ENCODE measurements around the gene SLC39A11.

Gene SLC39A11

DNA sequence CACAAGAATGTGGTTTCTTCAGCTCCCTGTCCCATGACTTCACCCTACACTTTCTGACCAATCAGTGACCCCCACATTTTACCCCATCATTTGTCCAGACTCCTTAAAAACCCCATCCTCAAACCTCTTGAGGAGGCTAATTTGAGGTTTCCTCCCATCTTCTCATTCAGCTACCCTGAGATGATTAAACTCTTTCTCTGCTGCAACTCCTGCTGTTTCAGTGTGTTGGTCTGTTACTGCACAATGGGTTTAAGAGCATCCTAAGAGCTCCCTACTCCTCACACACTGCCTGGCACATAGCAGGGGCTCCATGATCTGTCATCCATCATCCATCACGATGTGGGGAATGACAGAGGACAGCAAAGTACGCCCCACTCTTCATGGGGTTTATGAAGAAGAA is 212.6 kb downstream of the SLC39A11 start:
- DNase-seq (ENCODE audit: low spot score) = no peak
- TF ChIP-seq, protein P1, sequence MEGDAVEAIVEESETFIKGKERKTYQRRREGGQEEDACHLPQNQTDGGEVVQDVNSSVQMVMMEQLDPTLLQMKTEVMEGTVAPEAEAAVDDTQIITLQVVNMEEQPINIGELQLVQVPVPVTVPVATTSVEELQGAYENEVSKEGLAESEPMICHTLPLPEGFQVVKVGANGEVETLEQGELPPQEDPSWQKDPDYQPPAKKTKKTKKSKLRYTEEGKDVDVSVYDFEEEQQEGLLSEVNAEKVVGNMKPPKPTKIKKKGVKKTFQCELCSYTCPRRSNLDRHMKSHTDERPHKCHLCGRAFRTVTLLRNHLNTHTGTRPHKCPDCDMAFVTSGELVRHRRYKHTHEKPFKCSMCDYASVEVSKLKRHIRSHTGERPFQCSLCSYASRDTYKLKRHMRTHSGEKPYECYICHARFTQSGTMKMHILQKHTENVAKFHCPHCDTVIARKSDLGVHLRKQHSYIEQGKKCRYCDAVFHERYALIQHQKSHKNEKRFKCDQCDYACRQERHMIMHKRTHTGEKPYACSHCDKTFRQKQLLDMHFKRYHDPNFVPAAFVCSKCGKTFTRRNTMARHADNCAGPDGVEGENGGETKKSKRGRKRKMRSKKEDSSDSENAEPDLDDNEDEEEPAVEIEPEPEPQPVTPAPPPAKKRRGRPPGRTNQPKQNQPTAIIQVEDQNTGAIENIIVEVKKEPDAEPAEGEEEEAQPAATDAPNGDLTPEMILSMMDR (IDR thresholded peaks at IDR 0.05; ENCODE audit: extremely low read depth, insufficient read depth, missing control alignments) = no peak
- in situ Hi-C loops (cut with MboI; ENCODE audit: low pct_unique_long_range_greater_than_20kb, low sequenced_read_pairs, unreplicated experiment) = no loop called here

DNA sequence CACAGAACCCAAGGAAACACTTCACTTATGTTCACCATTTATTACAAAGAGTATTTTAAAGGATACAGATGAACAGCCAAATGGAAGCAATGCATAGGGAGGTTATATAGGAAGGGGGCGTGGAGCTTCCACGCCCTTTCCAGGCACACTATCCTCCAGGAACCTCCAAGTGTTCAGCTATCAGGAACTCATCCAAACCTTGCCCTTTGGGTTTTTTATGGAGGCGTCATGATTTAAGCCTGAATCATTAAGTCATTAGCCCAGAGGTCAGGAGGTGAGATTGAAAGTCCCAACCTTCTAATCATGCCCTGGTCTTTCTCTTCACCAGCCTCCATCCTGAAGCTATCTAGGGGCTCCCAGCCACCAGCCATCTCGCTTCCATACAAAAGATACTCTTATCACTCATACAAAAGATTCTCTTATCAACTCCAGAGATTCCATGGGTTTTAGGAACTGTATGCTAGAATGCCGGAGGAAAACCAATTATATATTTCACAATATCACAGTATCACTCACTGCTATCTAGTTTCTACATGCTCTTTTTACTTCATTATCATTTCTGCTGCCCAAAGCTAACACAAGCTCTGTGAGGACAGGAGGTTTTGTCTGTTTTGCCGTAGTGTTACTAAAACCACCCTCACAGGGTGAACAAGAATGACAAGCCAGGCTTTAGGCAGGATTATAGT is 213.4 kb downstream of the SLC39A11 start:
- TF ChIP-seq, protein P1 (IDR thresholded peaks at IDR 0.05; ENCODE audit: extremely low read depth, insufficient read depth, missing control alignments) = no peak
- in situ Hi-C loops (cut with MboI; ENCODE audit: low pct_unique_long_range_greater_than_20kb, low sequenced_read_pairs, unreplicated experiment) = no loop called here
- DNase-seq (ENCODE audit: low spot score) = no peak

DNA sequence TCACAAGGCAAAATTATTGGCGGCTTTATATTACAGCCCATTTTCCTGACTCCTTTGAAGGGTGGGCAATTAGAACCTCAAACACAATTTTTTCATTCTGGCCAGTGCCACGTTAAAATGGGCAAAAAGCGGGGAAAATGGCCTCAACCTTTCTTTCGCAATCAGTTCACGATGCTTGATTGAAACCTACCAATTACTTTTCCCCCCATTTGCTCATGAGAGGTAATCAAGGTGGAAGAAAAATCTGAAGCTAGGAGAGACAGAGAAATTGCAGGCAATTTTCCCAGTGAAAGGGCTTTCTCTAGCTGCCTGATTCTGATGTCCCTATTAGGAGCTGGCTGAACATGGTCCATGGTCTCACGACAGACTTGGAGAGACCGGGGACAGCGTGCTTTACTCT is 215.1 kb downstream of the SLC39A11 start:
- TF ChIP-seq, protein P1 (IDR thresholded peaks at IDR 0.05; ENCODE audit: extremely low read depth, insufficient read depth, missing control alignments) = no peak
- DNase-seq (ENCODE audit: low spot score) = no peak
- in situ Hi-C loops (cut with MboI; ENCODE audit: low pct_unique_long_range_greater_than_20kb, low sequenced_read_pairs, unreplicated experiment) = no loop called here

DNA sequence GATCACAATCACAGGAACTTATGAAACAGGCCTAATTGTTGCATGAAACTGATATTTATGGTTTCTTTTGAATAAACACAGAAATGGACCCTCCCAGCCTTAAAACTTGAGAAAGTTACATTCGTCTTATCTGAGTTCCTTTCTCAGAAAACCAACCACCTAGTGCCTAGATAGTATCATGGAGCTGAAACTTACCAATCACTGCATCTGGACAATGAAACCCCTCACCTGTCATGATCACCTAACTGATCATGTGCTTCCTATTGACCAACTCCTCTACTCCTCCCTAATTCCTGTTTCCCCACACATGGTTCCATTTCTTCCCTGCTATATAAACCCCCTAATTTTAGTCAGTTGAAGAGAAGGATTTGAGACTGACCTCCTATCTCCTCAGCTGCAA is 216.1 kb downstream of the SLC39A11 start:
- in situ Hi-C loops (cut with MboI; ENCODE audit: low pct_unique_long_range_greater_than_20kb, low sequenced_read_pairs, unreplicated experiment) = no loop called here

DNA sequence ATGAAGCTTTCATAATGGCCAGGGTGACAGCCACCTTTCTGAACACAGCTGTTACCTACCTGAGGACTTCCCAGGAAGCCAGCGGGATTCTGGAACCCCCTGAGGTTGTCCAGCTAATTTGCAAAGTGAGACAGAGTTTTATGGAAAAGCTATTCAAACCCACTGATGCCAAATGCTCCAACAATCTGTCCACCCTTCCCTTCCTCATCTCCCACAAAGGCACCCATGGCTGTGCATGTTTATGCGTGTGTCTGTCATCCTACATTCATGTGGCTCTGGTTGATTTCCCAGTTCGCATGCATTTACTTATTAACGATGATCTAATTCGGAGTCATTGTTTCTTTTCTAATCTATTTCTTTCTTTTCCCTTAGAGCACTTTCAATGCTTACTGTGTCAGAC is 217.1 kb downstream of the SLC39A11 start:
- DNase-seq (ENCODE audit: low spot score) = no peak
- TF ChIP-seq, protein P1 (IDR thresholded peaks at IDR 0.05; ENCODE audit: extremely low read depth, insufficient read depth, missing control alignments) = no peak
- in situ Hi-C loops (cut with MboI; ENCODE audit: low pct_unique_long_range_greater_than_20kb, low sequenced_read_pairs, unreplicated experiment) = no loop called here

More for the DNA sequence above, 216.1 kb downstream of the SLC39A11 start:
- DNase-seq (ENCODE audit: low spot score) = no peak
- TF ChIP-seq, protein P1 (IDR thresholded peaks at IDR 0.05; ENCODE audit: extremely low read depth, insufficient read depth, missing control alignments) = no peak

DNA sequence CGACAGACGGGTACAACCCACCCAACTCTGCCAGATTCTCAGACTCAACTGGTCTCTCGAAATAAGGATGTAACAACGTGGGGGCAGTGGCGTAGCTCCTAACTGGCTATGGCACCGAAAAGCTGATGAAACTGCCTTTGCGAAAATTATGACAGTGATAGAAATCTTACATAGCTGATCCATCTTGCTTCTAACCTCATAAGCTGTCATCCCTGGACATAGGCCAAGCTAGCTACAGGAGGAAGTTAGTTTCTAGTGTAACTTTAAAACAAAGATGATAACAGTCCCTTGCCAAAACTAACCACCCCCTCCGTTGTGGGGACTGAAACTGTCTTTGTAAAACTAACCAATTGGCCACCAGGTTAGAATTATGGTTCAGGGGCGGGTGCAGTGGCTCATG is 220.1 kb downstream of the SLC39A11 start:
- in situ Hi-C loops (cut with MboI; ENCODE audit: low pct_unique_long_range_greater_than_20kb, low sequenced_read_pairs, unreplicated experiment) = no loop called here
- DNase-seq (ENCODE audit: low spot score) = no peak
- TF ChIP-seq, protein P1 (IDR thresholded peaks at IDR 0.05; ENCODE audit: extremely low read depth, insufficient read depth, missing control alignments) = no peak
